ENCODE data around the gene NFIA.

NFIA gene

GRCh38 chr1:61297887-61298286 lies 215.5 kb downstream of the NFIA start:
- no peak for DNase-seq (ENCODE audit: low spot score)

- no peak for DNase-seq (ENCODE audit: low spot score)
Measured at GRCh38 chr1:61299463-61299862, 217.1 kb downstream of the NFIA start.

GRCh38 chr1:61300899-61301298 lies 218.5 kb downstream of the NFIA start:
- no peak for DNase-seq (ENCODE audit: low spot score)

- peak; percentile 6 for DNase-seq (ENCODE audit: low spot score)
Measured at GRCh38 chr1:61301824-61302657, 219.7 kb downstream of the NFIA start.

GRCh38 chr1:61307422-61308142 lies 225.2 kb downstream of the NFIA start:
- DNase-seq (ENCODE audit: low spot score) = no peak

GRCh38 chr1:61310057-61310456 lies 227.7 kb downstream of the NFIA start:
- no peak for DNase-seq (ENCODE audit: low spot score)

- DNase-seq (ENCODE audit: low spot score) = no peak
Measured at GRCh38 chr1:61310538-61310937, 228.2 kb downstream of the NFIA start.

GRCh38 chr1:61313906-61314422 lies 231.6 kb downstream of the NFIA start:
- no peak for DNase-seq (ENCODE audit: low spot score)

GRCh38 chr1:61315011-61315410 lies 232.7 kb downstream of the NFIA start:
- DNase-seq (ENCODE audit: low spot score) = no peak

GRCh38 chr1:61316493-61316892 lies 234.1 kb downstream of the NFIA start:
- DNase-seq (ENCODE audit: low spot score) = no peak

GRCh38 chr1:61318319-61319125 lies 236.2 kb downstream of the NFIA start:
- DNase-seq (ENCODE audit: low spot score) = no peak

- no peak for DNase-seq (ENCODE audit: low spot score)
Measured at GRCh38 chr1:61320575-61320974, 238.2 kb downstream of the NFIA start.

- no peak for DNase-seq (ENCODE audit: low spot score)
Measured at GRCh38 chr1:61322008-61322744, 239.8 kb downstream of the NFIA start.

GRCh38 chr1:61322769-61323168 lies 240.4 kb downstream of the NFIA start:
- no peak for DNase-seq (ENCODE audit: low spot score)

GRCh38 chr1:61323681-61324328 lies 241.4 kb downstream of the NFIA start:
- no peak for DNase-seq (ENCODE audit: low spot score)

GRCh38 chr1:61326713-61327112 lies 244.4 kb downstream of the NFIA start:
- DNase-seq (ENCODE audit: low spot score) = no peak

- DNase-seq (ENCODE audit: low spot score) = no peak
Measured at GRCh38 chr1:61327436-61327835, 245.1 kb downstream of the NFIA start.

- no peak for DNase-seq (ENCODE audit: low spot score)
Measured at GRCh38 chr1:61329556-61329955, 247.2 kb downstream of the NFIA start.

- DNase-seq (ENCODE audit: low spot score) = no peak
Measured at GRCh38 chr1:61330018-61330417, 247.7 kb downstream of the NFIA start.

- DNase-seq (ENCODE audit: low spot score) = no peak
Measured at GRCh38 chr1:61330571-61330970, 248.2 kb downstream of the NFIA start.

GRCh38 chr1:61332196-61332753 lies 249.9 kb downstream of the NFIA start:
- no peak for DNase-seq (ENCODE audit: low spot score)
